Upper lobe of right lung (tissue), 1 donor: Measurements from ENCODE around the gene NDFIP1. TPM values are rescaled to one million over a fixed set of nuclear protein-coding genes. Genes with fewer than 3 reads are reported as not detected.
A peak's percentile ranks its signal among the peaks of the same experiment; 100 is the strongest.

Source experiments
- ATAC-seq: fragments of 200-7000 bp; cut with Tn5 transposase; one replicate; pipeline ENCODE4 v1.9.1; 2020; ENCODE audit warnings: mild to moderate bottlenecking, moderate library complexity
- DNase-seq: peaks from one replicate; pipeline ENCODE4 v3.0.0-alpha.2; 2020
- H3K27ac ChIP-seq: fragments of 200-600 bp; one replicate; pipeline ENCODE4 v1.8.0; 2022
- H3K27me3 ChIP-seq: fragments of 200-600 bp; one replicate; pipeline ENCODE4 v1.8.0; 2022; ENCODE audit warnings: mild to moderate bottlenecking
- H3K36me3 ChIP-seq: fragments of 200-600 bp; one replicate; pipeline ENCODE4 v1.8.0; 2022
- H3K4me1 ChIP-seq: fragments of 200-600 bp; one replicate; pipeline ENCODE4 v1.8.0; 2022
- H3K4me3 ChIP-seq: fragments of 200-600 bp; one replicate; pipeline ENCODE4 v1.8.0; 2022; ENCODE audit warnings: mild to moderate bottlenecking
- H3K9me3 ChIP-seq: fragments of 200-600 bp; one replicate; pipeline ENCODE4 v1.8.0; 2022
- CTCF ChIP-seq: fragments of 200-600 bp; IDR thresholded peaks from one replicate; pipeline ENCODE4 v1.8.0; 2022; ENCODE audit warnings: antibody characterized with exemption
- intact Hi-C: fragments of 100-400 bp; cut with DNase I; formaldehyde crosslinking; loops from one replicate; pipeline ENCODE4 v1.11.0; 2022
- total RNA-seq: library from RNA; stranded (reverse); fragmentation: NEBNext Ultra II Directional; extraction: Animal tissue kit (Norgen Biotek cat#: 25700); gene quantifications from one replicate; pipeline ENCODE4 v1.2.1, GENCODE V29; 2021
- donor health status: DM: no; HTN: yes; CAD: no; lungs with severe emphysema.

The NDFIP1 gene
- total RNA-seq, 1 donor from 2014 or later = 68.1 TPM

DNA sequence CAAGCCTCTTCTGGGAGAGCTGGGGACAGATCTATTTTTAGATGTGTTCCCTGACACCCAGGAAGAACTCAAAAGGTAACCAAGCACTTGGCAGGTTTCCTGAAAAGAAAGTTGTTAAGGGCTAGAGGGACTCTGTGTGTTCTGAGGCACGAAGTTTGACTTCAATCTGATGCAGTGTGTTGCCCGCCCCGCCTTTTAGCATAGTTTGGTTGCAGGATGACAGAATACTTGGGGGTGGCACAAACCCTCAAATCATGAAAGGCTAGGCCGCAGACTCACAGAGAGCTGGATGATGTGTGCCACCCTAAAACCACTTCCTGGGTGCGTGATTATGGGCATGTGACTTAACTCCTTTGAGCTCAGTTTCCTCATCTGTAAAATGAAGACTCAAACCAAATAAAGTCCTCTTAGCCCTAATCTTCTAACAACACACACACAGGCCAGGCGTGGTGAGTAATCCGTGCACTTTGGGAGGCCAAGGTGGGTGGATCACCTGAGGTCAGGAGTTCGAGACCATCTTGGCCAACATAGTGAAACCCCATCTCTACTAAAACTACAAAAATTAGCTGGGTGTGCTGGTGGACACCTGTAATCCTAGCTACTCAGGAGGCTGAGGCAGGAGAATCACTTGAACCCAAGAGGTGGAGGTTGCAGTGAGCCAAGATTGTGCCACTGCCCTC lies 12.8 kb upstream of the NDFIP1 start:
- DNase-seq = no peak
- ATAC-seq = peak; percentile 88
- H3K4me3 ChIP-seq = no peak overlapping the region
- no peaks in the 10 kb centered on the region for H3K36me3 ChIP-seq
- H3K4me1 ChIP-seq = peaks cover 9% of the 10 kb centered on the region
- intact Hi-C loops = no loop called here
- no peaks in the 10 kb centered on the region for H3K9me3 ChIP-seq
- no peak for TF ChIP-seq CTCF
- peak overlapping the region; percentile 38 for H3K27ac ChIP-seq
- H3K27me3 ChIP-seq = no peaks in the 10 kb centered on the region

DNA sequence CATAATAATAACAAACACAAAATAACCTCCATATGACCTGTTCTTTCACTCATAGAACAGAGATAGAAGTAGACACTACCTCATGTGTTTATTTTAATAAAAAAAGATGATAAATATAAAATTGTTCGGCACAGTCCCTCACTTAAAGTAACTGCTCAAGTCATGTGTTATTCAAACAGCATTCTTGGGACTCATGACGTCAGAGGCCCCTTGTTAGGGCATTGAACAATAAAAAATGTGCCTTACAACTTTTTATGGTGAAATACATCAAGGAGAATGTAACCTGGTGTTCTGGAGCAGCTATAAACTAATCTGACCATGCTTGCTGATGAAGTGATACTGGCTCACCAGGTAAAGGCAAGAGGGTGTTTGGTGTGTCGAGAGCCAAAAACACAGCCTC lies 12.2 kb upstream of the NDFIP1 start:
- TF ChIP-seq CTCF = no peak
- no peak overlapping the region for H3K27ac ChIP-seq

GRCh38 chr5:142097681-142098080 lies 10.9 kb upstream of the NDFIP1 start:
- ATAC-seq = no peak
- H3K27ac ChIP-seq = no peak overlapping the region
- intact Hi-C loops = no loop called here

More for the DNA sequence above, 12.2 kb upstream of the NDFIP1 start:
- Histone ChIP-seq H3K4me3 (no peak overlapping the region), H3K36me3 (no peaks in the 10 kb centered on the region), H3K4me1 (peaks cover 9% of the 10 kb centered on the region), H3K9me3 (no peaks in the 10 kb centered on the region), H3K27me3 (no peaks in the 10 kb centered on the region)
- intact Hi-C loops = no loop called here
- ATAC-seq (no peak), DNase-seq (no peak)

GRCh38 chr5:142098275-142098674 lies 10.3 kb upstream of the NDFIP1 start:
- DNase-seq (no peak), ATAC-seq (no peak)
- H3K27me3 ChIP-seq = no peaks in the 10 kb centered on the region
- TF ChIP-seq CTCF = no peak
- H3K4me3 ChIP-seq = no peak overlapping the region
- peaks cover 9% of the 10 kb centered on the region for H3K4me1 ChIP-seq
- H3K36me3 ChIP-seq = no peaks in the 10 kb centered on the region
- intact Hi-C loops = no loop called here
- H3K27ac ChIP-seq = no peak overlapping the region
- H3K9me3 ChIP-seq = no peaks in the 10 kb centered on the region

More at GRCh38 chr5:142097681-142098080, 10.9 kb upstream of the NDFIP1 start:
- TF ChIP-seq CTCF = no peak
- H3K4me1 ChIP-seq = peaks cover 9% of the 10 kb centered on the region
- H3K4me3 ChIP-seq = no peak overlapping the region
- no peaks in the 10 kb centered on the region for H3K9me3 ChIP-seq
- no peaks in the 10 kb centered on the region for H3K27me3 ChIP-seq
- DNase-seq = no peak
- no peaks in the 10 kb centered on the region for H3K36me3 ChIP-seq

DNA sequence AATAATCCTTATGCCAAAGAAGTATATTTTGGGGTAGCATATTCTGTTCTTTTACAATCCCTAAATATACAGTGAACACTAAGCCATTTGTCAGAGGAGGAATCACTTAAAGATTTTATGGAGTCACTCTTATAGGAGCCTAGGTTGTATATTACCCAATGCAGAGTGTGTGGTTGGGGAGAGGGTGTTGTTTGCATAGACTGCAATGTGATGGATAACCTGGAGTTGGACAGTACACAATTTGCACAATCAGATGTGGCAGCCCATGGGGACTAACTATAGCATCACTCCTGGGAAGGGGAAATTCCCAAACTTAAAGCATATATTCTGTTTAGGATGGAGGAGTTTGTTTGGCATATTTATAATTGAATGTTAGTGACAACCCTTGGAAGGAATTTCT lies 9.6 kb upstream of the NDFIP1 start:
- DNase-seq (no peak), ATAC-seq (no peak)
- no peak overlapping the region for H3K27ac ChIP-seq
- H3K9me3 ChIP-seq = no peaks in the 10 kb centered on the region
- no peak overlapping the region for H3K4me3 ChIP-seq
- H3K36me3 ChIP-seq = no peaks in the 10 kb centered on the region
- H3K4me1 ChIP-seq = peaks cover 9% of the 10 kb centered on the region
- intact Hi-C loops = no loop called here
- TF ChIP-seq CTCF = no peak
- H3K27me3 ChIP-seq = no peaks in the 10 kb centered on the region

DNA sequence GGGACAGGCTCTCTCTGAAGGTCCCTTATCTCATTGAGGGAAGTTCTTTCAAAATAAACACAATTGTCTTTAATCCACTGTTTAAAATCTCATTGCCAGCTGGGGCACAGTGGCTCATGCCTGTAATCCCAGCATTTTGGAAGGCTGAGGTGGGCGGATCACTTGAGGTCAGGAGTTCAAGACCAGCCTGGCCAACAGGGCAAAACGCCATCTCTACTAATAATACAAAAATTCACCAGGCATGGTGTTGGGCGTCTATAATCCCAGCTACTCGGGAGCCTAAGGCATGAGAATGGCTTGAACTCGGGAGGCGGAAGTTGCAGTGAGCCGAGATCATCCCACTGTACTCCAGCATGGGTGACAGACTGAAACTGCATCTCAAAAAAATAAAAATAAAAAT lies 8.3 kb upstream of the NDFIP1 start:
- no peaks in the 10 kb centered on the region for H3K27me3 ChIP-seq
- intact Hi-C loops = no loop called here
- no peaks in the 10 kb centered on the region for H3K9me3 ChIP-seq
- H3K4me3 ChIP-seq = no peak overlapping the region
- no peak overlapping the region for H3K27ac ChIP-seq
- H3K36me3 ChIP-seq = no peaks in the 10 kb centered on the region
- no peak for TF ChIP-seq CTCF
- peaks cover 4% of the 10 kb centered on the region for H3K4me1 ChIP-seq
- ATAC-seq (no peak), DNase-seq (no peak)
